H9 (cell line): ENCODE measurements around the gene NPC1. TPM values are rescaled to one million over a fixed set of nuclear protein-coding genes. Genes with fewer than 3 reads are reported as not detected.

Experiments used
- DNase-seq: peaks from one replicate; pipeline ENCODE4 v3.0.0-alpha.2; 2017
- H2AFZ ChIP-seq: one replicate; pipeline ENCODE4 v1.6.1; 2013; ENCODE audit warnings: mild to moderate bottlenecking, low read length, control low read depth, moderate library complexity
- H2AK5ac ChIP-seq: 2 replicates; pipeline ENCODE4 v1.6.1; 2013; ENCODE audit warnings: low read length, control low read depth, mixed read lengths; ENCODE audit not compliant: insufficient read length
- H2BK120ac ChIP-seq: one replicate; pipeline ENCODE4 v1.6.1; 2013; ENCODE audit warnings: low read depth, mild to moderate bottlenecking, low read length, control low read depth, inconsistent platforms; ENCODE audit not compliant: poor library complexity, severe bottlenecking
- H2BK12ac ChIP-seq: 2 replicates; pipeline ENCODE4 v1.6.1; 2013; ENCODE audit warnings: low read length, control low read depth, mixed read lengths, low read depth; ENCODE audit not compliant: insufficient read length
- H2BK15ac ChIP-seq: 2 replicates; pipeline ENCODE4 v1.6.1; 2013; ENCODE audit warnings: low read depth, low read length, control low read depth
- H2BK20ac ChIP-seq: one replicate; pipeline ENCODE4 v1.6.1; 2013; ENCODE audit warnings: low read depth, mild to moderate bottlenecking, low read length, control low read depth, inconsistent platforms; ENCODE audit not compliant: poor library complexity, severe bottlenecking
- H2BK5ac ChIP-seq: 2 replicates; pipeline ENCODE4 v1.6.1; 2013; ENCODE audit warnings: low read length, control low read depth, mixed read lengths; ENCODE audit not compliant: insufficient read length
- H3K14ac ChIP-seq: 2 replicates; pipeline ENCODE4 v1.6.1; 2013; ENCODE audit warnings: low read length, control low read depth; ENCODE audit not compliant: insufficient read depth
- H3K18ac ChIP-seq: 2 replicates; pipeline ENCODE4 v1.6.1; 2013; ENCODE audit warnings: low read depth, mild to moderate bottlenecking, mixed read lengths, low read length, control low read depth; ENCODE audit not compliant: insufficient read length
- H3K23ac ChIP-seq: 2 replicates; pipeline ENCODE4 v1.6.1; 2013; ENCODE audit warnings: low read length, control low read depth, mixed read lengths, low read depth; ENCODE audit not compliant: insufficient read length
- H3K23me2 ChIP-seq: 2 replicates; pipeline ENCODE4 v1.6.1; 2013; ENCODE audit warnings: low read depth, mild to moderate bottlenecking, mixed read lengths, low read length, control low read depth; ENCODE audit not compliant: insufficient read length, poor library complexity, severe bottlenecking
- H3K27ac ChIP-seq: 2 replicates; pipeline ENCODE4 v1.5.1; 2013; ENCODE audit warnings: low read length, control low read depth, mixed read lengths, low read depth; ENCODE audit not compliant: insufficient read length
- H3K27me3 ChIP-seq: 2 replicates; pipeline ENCODE4 v1.6.1; 2013; ENCODE audit warnings: low read length, control low read depth, inconsistent platforms; ENCODE audit not compliant: insufficient read depth
- H3K4ac ChIP-seq: 2 replicates; pipeline ENCODE4 v1.6.1; 2013; ENCODE audit warnings: low read depth, mild to moderate bottlenecking, control low read depth, inconsistent platforms, low read length, moderate library complexity
- H3K4me1 ChIP-seq: 2 replicates; pipeline ENCODE4 v1.6.1; 2013; ENCODE audit warnings: low read length, control low read depth, inconsistent platforms; ENCODE audit not compliant: insufficient read depth
- H3K4me2 ChIP-seq: 2 replicates; pipeline ENCODE4 v1.6.1; 2013; ENCODE audit warnings: low read length, control low read depth, mixed read lengths; ENCODE audit not compliant: insufficient read length, insufficient read depth
- H3K56ac ChIP-seq: 2 replicates; pipeline ENCODE4 v1.6.1; 2013; ENCODE audit warnings: low read depth, mild to moderate bottlenecking, mixed read lengths, low read length, control low read depth; ENCODE audit not compliant: insufficient read length
- H3K79me1 ChIP-seq: 2 replicates; pipeline ENCODE4 v1.6.1; 2013; ENCODE audit warnings: low read depth, mild to moderate bottlenecking, moderate library complexity, low read length, control low read depth, inconsistent platforms; ENCODE audit not compliant: insufficient read depth, poor library complexity, severe bottlenecking
- H3K79me2 ChIP-seq: 2 replicates; pipeline ENCODE4 v1.6.1; 2013; ENCODE audit warnings: low read length, control low read depth, inconsistent platforms; ENCODE audit not compliant: insufficient read depth
- H3K9ac ChIP-seq: 2 replicates; pipeline ENCODE4 v1.6.1; 2013; ENCODE audit warnings: low read length, control low read depth, mixed read lengths; ENCODE audit not compliant: insufficient read length; ENCODE audit errors: extremely low read depth
- H3K9me3 ChIP-seq: one replicate; pipeline ENCODE4 v1.6.1; 2013; ENCODE audit warnings: low read depth, low read length, inconsistent platforms; ENCODE audit not compliant: control insufficient read depth
- H3T11ph ChIP-seq: one replicate; pipeline ENCODE4 v1.6.1; 2013; ENCODE audit warnings: mild to moderate bottlenecking, low read length, control low read depth, inconsistent platforms
- H4K20me1 ChIP-seq: one replicate; pipeline ENCODE4 v1.6.1; 2013; ENCODE audit not compliant: control insufficient read depth, insufficient read length, insufficient read depth
- H4K5ac ChIP-seq: 2 replicates; pipeline ENCODE4 v1.6.1; 2013; ENCODE audit warnings: low read depth, mild to moderate bottlenecking, mixed read lengths, low read length, control low read depth; ENCODE audit not compliant: insufficient read length
- H4K8ac ChIP-seq: replicated peaks from 2 replicates; pipeline ENCODE4 v1.6.1; 2013; ENCODE audit warnings: low read length, control low read depth, mixed read lengths, low read depth; ENCODE audit not compliant: insufficient read length
- H4K91ac ChIP-seq: 2 replicates; pipeline ENCODE4 v1.6.1; 2013; ENCODE audit warnings: low read depth, mild to moderate bottlenecking, moderate library complexity, mixed read lengths, low read length, control low read depth; ENCODE audit not compliant: insufficient read length
- H3K27ac Mint-ChIP-seq, 3 experiments: 2 replicates in 2 of 3; 3 replicates in 1 of 3; pipeline ENCODE4 v1.8.0; 2020 to 2021; ENCODE audit warnings: mixed read lengths in 3 of 3, mild to moderate bottlenecking in 1 of 3, moderate library complexity in 1 of 3
- H3K27me3 Mint-ChIP-seq: 2 replicates; pipeline ENCODE4 v1.8.0; 2021; ENCODE audit warnings: low read depth, mild to moderate bottlenecking, moderate library complexity, mixed read lengths
- H3K36me3 Mint-ChIP-seq, 3 experiments: 2 replicates in 2 of 3; 3 replicates in 1 of 3; pipeline ENCODE4 v1.8.0; 2020 to 2021; ENCODE audit warnings: low read depth in 3 of 3, mixed read lengths in 3 of 3; ENCODE audit not compliant: insufficient read depth in 1 of 3
- H3K4me1 Mint-ChIP-seq, 2 experiments: 2 replicates each; pipeline ENCODE4 v1.8.0; 2020; ENCODE audit warnings: mixed read lengths in 2 of 2
- H3K4me3 Mint-ChIP-seq, 2 experiments: 2 replicates in 1 of 2; 3 replicates in 1 of 2; pipeline ENCODE4 v1.8.0; 2020 to 2021; ENCODE audit warnings: mild to moderate bottlenecking in 2 of 2, mixed read lengths in 2 of 2, moderate library complexity in 1 of 2
- H3K9me3 Mint-ChIP-seq, 2 experiments: 2 replicates in 1 of 2; 3 replicates in 1 of 2; pipeline ENCODE4 v1.8.0; 2020; ENCODE audit warnings: mild to moderate bottlenecking in 2 of 2, mixed read lengths in 2 of 2, moderate library complexity in 1 of 2
- CTCF ChIP-seq: fragments of 200-600 bp; sonication (generic); conservative IDR thresholded peaks from 3 replicates; pipeline ENCODE4 v1.8.0; 2021; ENCODE audit warnings: antibody characterized with exemption, mild to moderate bottlenecking
- WGBS: extraction: QIAGEN DNeasy Blood & Tissue Kit; methylation state at CpG from one replicate; pipeline ENCODE4 v1.1.7; 2013; ENCODE audit warnings: missing lambda C conversion rate, low lambda C conversion rate, mixed read lengths; ENCODE audit not compliant: insufficient read length; ENCODE audit errors: extremely low coverage; 5-methylcytosine and 5-hydroxymethylcytosine counted together
- total RNA-seq: library from RNA; stranded (reverse); gene quantifications from 2 replicates; pipeline ENCODE4 v1.2.1, GENCODE V29; 2021

NPC1 gene
- total RNA-seq, 1 experiment from 2014 or later, result 24.2 TPM

- no peak overlapping the region for H3K27ac Mint-ChIP-seq
- H3K18ac ChIP-seq, result no peak overlapping the region
- no peak overlapping the region for H3K4me2 ChIP-seq
- H3K4me3 Mint-ChIP-seq, result no peak overlapping the region
- no peak overlapping the region for H3K4ac ChIP-seq
- no peak overlapping the region for H2AFZ ChIP-seq
- no peak overlapping the region for H3K14ac ChIP-seq
- no peak overlapping the region for H3K23ac ChIP-seq
- no peaks in the 10 kb centered on the region for H3K9me3 ChIP-seq
- H2BK12ac ChIP-seq, result no peak overlapping the region
- no peak overlapping the region for H2BK5ac ChIP-seq
- H3T11ph ChIP-seq, result no peak overlapping the region
- no peaks in the 10 kb centered on the region for H3K79me2 ChIP-seq
- no peak overlapping the region for H2AK5ac ChIP-seq
- H3K4me1 Mint-ChIP-seq, result no peaks in the 10 kb centered on the region
- H3K9me3 Mint-ChIP-seq, result no peaks in the 10 kb centered on the region
- H4K5ac ChIP-seq, result no peak overlapping the region
- no peak overlapping the region for H3K27ac ChIP-seq
- no peaks in the 10 kb centered on the region for H3K79me1 ChIP-seq
- no peak overlapping the region for H2BK20ac ChIP-seq
- TF ChIP-seq CTCF, result no peak
- no peak overlapping the region for H3K56ac ChIP-seq
- H3K27me3 Mint-ChIP-seq, result no peaks in the 10 kb centered on the region
- no peak overlapping the region for H3K9ac ChIP-seq
- no peak overlapping the region for H2BK15ac ChIP-seq
- no peaks in the 10 kb centered on the region for H3K23me2 ChIP-seq
- no peak overlapping the region for H4K91ac ChIP-seq
- no peak for DNase-seq
- no peak overlapping the region for H4K8ac ChIP-seq
- H3K4me1 ChIP-seq, result no peaks in the 10 kb centered on the region
- H4K20me1 ChIP-seq, result no peaks in the 10 kb centered on the region
- WGBS, result no CpG with 5 or more reads among the region's 5 CpGs
- no peaks in the 10 kb centered on the region for H3K36me3 Mint-ChIP-seq
- no peak overlapping the region for H2BK120ac ChIP-seq
- H3K27me3 ChIP-seq, result no peaks in the 10 kb centered on the region
Observed at GRCh38 chr18:23609390-23610023, 23.2 kb upstream of the NPC1 start.
